H1 (cell line): Measurements from ENCODE around the gene RAB8B. TPM values are rescaled to one million over a fixed set of nuclear protein-coding genes. Genes with fewer than 3 reads are reported as not detected.

Experiments used
- BCL11A ChIP-seq, 2 experiments: IDR thresholded peaks; one replicate each; pipeline ENCODE4 v1.6.1; 2011; ENCODE audit warnings: low read depth in 2 of 2, low read length in 2 of 2, mild to moderate bottlenecking in 2 of 2
- HDAC6 ChIP-seq: IDR thresholded peaks from one replicate; pipeline ENCODE4 v1.7.1; 2012; ENCODE audit warnings: low read depth, mild to moderate bottlenecking, inconsistent platforms, low read length, moderate library complexity
- MAX ChIP-seq: IDR thresholded peaks from 2 replicates; pipeline ENCODE4 v1.6.1; 2012; ENCODE audit warnings: inconsistent platforms
- PHF8 ChIP-seq: fragments of 200-600 bp; sonication (generic); conservative IDR thresholded peaks from 2 replicates; pipeline ENCODE4 v1.7.1; 2012; ENCODE audit warnings: low read depth, mild to moderate bottlenecking, inconsistent platforms, low read length, moderate library complexity
- POLR2AphosphoS5 ChIP-seq: IDR thresholded peaks from 2 replicates; pipeline ENCODE4 v1.6.1; 2011; ENCODE audit warnings: low read depth, low read length
- RAD21 ChIP-seq, 2 experiments: IDR thresholded peaks in 1 of 2; conservative IDR thresholded peaks in 1 of 2; 2 replicates each; pipeline ENCODE4 v1.6.1; 2011; ENCODE audit warnings: low read depth in 2 of 2, low read length in 2 of 2, improper control_type of control experiment in 1 of 2, inconsistent platforms in 1 of 2, mild to moderate bottlenecking in 1 of 2, moderate library complexity in 1 of 2
- RXRA ChIP-seq: IDR thresholded peaks from 2 replicates; pipeline ENCODE4 v1.6.1; 2011; ENCODE audit warnings: low read depth, mild to moderate bottlenecking, low read length, moderate library complexity; ENCODE audit not compliant: insufficient read depth
- TAF7 ChIP-seq: optimal IDR thresholded peaks from 2 replicates; pipeline ENCODE3; 2011; ENCODE audit warnings: low read depth, mild to moderate bottlenecking, inconsistent platforms, low read length, moderate library complexity, borderline replicate concordance
- polyA plus RNA-seq, 7 experiments: library from polyadenylated mRNA; depleted of rRNA in 3 of 7; stranded (reverse) in 5 of 7; unstranded in 2 of 7; fragments of >200 nt in 5 of 7; fragments of 200-250 nt in 2 of 7; gene quantifications; 1 replicate in 5 of 7; 2 replicates in 1 of 7; 4 replicates in 1 of 7; pipeline versions ENCODE4 v1.2.1 to v1.2.3, GENCODE V29; 2011 to 2013; ENCODE audit warnings: missing spikeins in 2 of 7, mixed read lengths in 2 of 7
- total RNA-seq: library from RNA; stranded (reverse); fragmentation: NEBNext Ultra II Directional; extraction: Animal tissue kit (Norgen Biotek cat#: 25700); gene quantifications from 2 replicates; pipeline ENCODE4 v1.2.1, GENCODE V29; 2021

RAB8B gene
- total and polyA plus RNA-seq, 2 of the 8 experiments (the other 6 are each of a cell fraction or from before 2014, with no cell fraction given) = 9.5 to 47.8 TPM

- TF ChIP-seq RXRA (no peak), RAD21 (IDR thresholded peaks at IDR 0.05 in 1 of 2, conservative IDR thresholded peaks at IDR 0.05 in 1 of 2; ENCODE audit: low read depth in 2 of 2, low read length in 2 of 2) (no peak), MAX (no peak), PHF8 (no peak), POLR2AphosphoS5 (no peak), TAF7 (no peak), HDAC6 (no peak), BCL11A (IDR thresholded peaks at IDR 0.05; ENCODE audit: low read depth in 2 of 2, low read length in 2 of 2) (no peak)
These were observed 1.0 kb upstream of the RAB8B start (continued) for GRCh38 chr15:63188247-63188925.
